ENCODE results near the gene BICRAL. TPM values are rescaled to one million over a fixed set of nuclear protein-coding genes. Genes with fewer than 3 reads are reported as not detected.

Gene BICRAL
- total and polyA plus RNA-seq, 9 of the 15 experiments (the other 6 are each of a cell fraction or from before 2014, with no cell fraction given): 1.2 to 11.9 (median 5.6) TPM

- BruUV-seq (replicated peaks): no TSS peak
- TF ChIP-seq, protein P1, sequence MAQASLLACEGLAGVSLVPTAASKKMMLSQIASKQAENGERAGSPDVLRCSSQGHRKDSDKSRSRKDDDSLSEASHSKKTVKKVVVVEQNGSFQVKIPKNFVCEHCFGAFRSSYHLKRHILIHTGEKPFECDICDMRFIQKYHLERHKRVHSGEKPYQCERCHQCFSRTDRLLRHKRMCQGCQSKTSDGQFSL (CRISPR knock-in tag; IDR thresholded peaks at IDR 0.05): no peak
- TF ChIP-seq, protein P1 (tag; IDR thresholded peaks at IDR 0.05): 0 out of 4 replicates have a peak, but pooled peaks of 1 of the 2 experiments have one; percentile 20
- TF ChIP-seq STAT5A (IDR thresholded peaks at IDR 0.05; ENCODE audit: borderline replicate concordance, low read length): no peak
- no peaks in the 10 kb centered on the region for H3K79me2 ChIP-seq (ENCODE audit: control insufficient read depth, insufficient read depth, low read length)
- intact Hi-C loops (cut with micrococcal nuclease) (no loop called here), in situ Hi-C loops (cut with MboI) (no loop called here)
- H3K27me3 ChIP-seq (ENCODE audit: control insufficient read depth in 2 of 2, insufficient read depth in 2 of 2, low read length in 2 of 2): no peaks in the 10 kb centered on the region
- ATAC-seq (no peak), DNase-seq (ENCODE audit: extremely low read depth in 1 of 4, low spot score in 3 of 4) (no peak), FAIRE-seq (no peak)
- H3K9me1 ChIP-seq (ENCODE audit: control insufficient read depth, insufficient read depth, low read length): no peaks in the 10 kb centered on the region
- no peak overlapping the region for H3K9ac ChIP-seq (ENCODE audit: insufficient read depth in 1 of 2, low read depth in 2 of 2, low read length in 2 of 2)
- ChIA-PET POLR2A (interaction anchor here (1.2 to 2.6 kb wide), 3 partner anchors 9 to 13 kb away, joined by 4 to 12 read pairs (median 11); partner anchors contain the start of gene TBCC), CTCF (ENCODE audit: low intra/inter-chr PET ratio) (interaction anchor here (0.6 kb wide), 1 partner anchor 12 kb away, joined by 3 read pairs; no protein-coding TSS in a partner anchor)
- no peak overlapping the region for H3K27ac ChIP-seq (ENCODE audit: extremely low read depth, low read depth, low read length)
- WGBS (ENCODE audit: insufficient coverage, low coverage, missing lambda C conversion rate): 80% methylated on average over 1 of the region's 7 CpGs
- no peak overlapping the region for H3K4me2 ChIP-seq (ENCODE audit: insufficient read depth, low read length)
- no peaks in the 10 kb centered on the region for H3K9me3 ChIP-seq (replicated peaks; ENCODE audit: control insufficient read depth, insufficient read depth, low read depth, low read length)
- H4K20me1 ChIP-seq (replicated peaks; ENCODE audit: control insufficient read depth, insufficient read depth, low read length): 0 out of 2 replicates have a peak, but pooled peaks cover 5% of the 10 kb centered on the region
- H3K36me3 ChIP-seq (ENCODE audit: control insufficient read depth, insufficient read depth, low read length): no peaks in the 10 kb centered on the region
- H3K4me1 ChIP-seq (replicated peaks in 1 of 2; ENCODE audit: control insufficient read depth in 2 of 2, insufficient read depth in 2 of 2, low read length in 2 of 2): no peaks in the 10 kb centered on the region
- H2AFZ ChIP-seq (ENCODE audit: low read depth, low read length): no peak overlapping the region
- no peak overlapping the region for H3K4me3 ChIP-seq
Measured at GRCh38 chr6:42756722-42757121, 25.1 kb upstream of the BICRAL start.

All from K562 (cell line).